CMK (cell line): ENCODE data around the gene SMYD3.
"Not testable (repeated sequence)": the region's sequence is repeated elsewhere in the genome, so short reads cannot be mapped to it uniquely, and the experiment has no call there.

Experiments
- DNase-seq: peaks from one replicate; pipeline ENCODE4 v3.0.0-alpha.2; 2010; ENCODE audit warnings: low read depth

Gene SMYD3

DNA sequence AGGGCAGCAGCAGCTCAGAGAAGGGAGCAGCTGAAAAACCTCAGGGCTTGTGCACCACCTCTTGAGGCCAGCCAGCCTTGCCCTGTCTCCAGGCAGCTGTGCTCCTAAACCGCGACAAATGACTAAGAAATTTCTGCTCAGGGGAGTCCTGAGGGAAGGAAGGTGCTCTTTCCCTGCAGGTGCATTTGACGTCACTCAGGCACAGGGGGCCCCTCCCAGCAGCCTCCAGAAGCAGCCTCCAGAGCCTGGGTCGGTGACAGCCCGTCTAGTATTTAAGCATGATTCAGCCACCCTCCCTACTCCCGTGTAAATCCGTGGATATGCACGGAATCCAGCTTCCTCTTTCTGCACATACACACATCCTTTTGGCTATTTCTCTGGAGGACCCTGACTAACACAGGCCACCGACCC, 791.8 kb downstream of the SMYD3 start:
- no peak for DNase-seq

GRCh38 chr1:245714027-245714426, 793.1 kb downstream of the SMYD3 start:
- DNase-seq = not testable (repeated sequence)

- no peak for DNase-seq
Measured at GRCh38 chr1:245710961-245711903, 795.8 kb downstream of the SMYD3 start.

- DNase-seq = no peak
Measured at GRCh38 chr1:245707941-245708340, 799.1 kb downstream of the SMYD3 start.

GRCh38 chr1:245704765-245705164, 802.3 kb downstream of the SMYD3 start:
- DNase-seq = no peak

- DNase-seq = no peak
Measured at GRCh38 chr1:245704341-245704740, 802.7 kb downstream of the SMYD3 start.

DNA sequence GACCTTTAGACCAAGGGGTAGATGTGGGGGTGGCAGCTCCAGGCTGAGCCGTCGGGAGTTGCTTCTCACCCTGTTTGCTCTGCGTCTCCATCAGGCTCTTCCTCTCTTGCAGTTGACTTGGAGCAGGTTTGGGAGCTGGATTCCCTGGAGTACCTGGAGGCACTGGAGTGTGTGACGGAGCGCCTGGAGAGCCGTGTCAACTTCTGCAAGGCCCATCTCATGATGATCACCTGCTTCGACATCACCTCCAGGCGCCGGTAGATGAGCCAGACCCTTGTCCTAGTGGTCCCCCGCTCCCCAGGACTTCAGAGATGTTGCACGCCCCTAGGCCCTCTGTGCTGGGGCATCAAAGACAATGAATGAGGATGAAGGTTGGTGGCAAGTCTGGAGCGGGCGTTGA, 804.7 kb downstream of the SMYD3 start:
- DNase-seq = no peak

DNA sequence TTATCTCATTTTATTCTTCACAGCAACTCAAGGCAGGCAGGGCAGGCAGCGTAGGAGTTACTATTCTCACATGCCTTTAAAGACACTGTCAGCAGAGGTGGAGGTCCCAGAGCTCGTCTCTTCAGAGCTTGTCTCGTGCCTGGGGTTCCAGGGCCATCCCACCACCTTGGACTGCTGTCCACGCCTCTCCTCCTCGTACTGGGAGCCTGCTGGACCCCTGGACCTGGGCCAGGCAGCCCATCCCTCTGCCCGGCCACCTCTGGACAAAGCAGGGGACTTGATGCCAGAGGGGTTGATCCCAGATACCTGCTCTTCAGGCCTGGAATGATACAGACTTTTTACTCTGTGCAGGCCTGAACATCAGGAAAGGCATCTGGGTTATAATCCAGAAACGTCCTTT, 805.4 kb downstream of the SMYD3 start:
- DNase-seq = no peak

GRCh38 chr1:245700631-245701030, 806.4 kb downstream of the SMYD3 start:
- no peak for DNase-seq
